HG03196 (cell line): ENCODE results near the gene NDRG2.
"Not testable (repeated sequence)": the region's sequence is repeated elsewhere in the genome, so short reads cannot be mapped to it uniquely, and the experiment has no call there.

Experiments
- ATAC-seq: cut with Tn5 transposase; IDR thresholded peaks from one replicate; pipeline ENCODE4 v1.9.1; 2021; ENCODE audit not compliant: unreplicated experiment

Gene NDRG2

DNA sequence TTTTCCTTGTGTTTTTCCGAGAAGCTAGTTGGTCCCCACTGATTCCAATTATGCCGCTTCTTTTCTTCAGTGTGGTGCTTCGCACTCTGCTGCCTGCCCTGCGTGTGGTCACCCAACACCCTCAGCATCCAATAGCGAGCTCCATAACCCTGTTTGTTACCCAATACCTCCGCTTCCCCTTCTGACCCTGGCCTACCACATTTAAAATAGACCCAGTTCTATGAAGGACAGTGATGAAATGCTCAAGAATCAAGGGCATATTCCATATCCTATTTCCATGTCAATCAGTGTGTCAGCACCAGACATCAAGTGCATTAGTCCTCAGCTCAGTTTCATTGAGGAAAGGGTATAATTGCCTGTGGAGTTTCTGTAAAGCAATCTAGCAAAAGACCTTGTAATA is 9.5 kb downstream of the NDRG2 start:
- ATAC-seq = no peak

DNA sequence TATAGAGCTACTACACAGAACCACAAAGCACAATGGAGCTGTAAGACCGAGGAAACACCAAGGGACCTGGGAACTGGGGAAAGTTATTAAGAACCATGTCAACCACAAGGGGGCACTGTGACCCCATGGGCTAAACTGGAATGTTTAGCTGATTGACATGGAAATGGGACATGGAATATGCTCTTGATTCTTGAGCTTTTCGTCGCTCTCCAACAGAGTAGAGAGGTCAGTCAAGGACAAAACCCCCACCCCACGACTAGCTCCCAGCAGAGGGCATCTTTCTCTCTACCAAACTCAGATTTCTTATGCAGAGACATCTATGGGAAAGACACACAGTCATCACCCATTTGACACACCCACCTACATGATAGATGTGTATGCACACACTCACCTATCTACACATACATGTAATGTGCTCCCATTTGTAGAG is 10.1 kb downstream of the NDRG2 start:
- no peak for ATAC-seq

DNA sequence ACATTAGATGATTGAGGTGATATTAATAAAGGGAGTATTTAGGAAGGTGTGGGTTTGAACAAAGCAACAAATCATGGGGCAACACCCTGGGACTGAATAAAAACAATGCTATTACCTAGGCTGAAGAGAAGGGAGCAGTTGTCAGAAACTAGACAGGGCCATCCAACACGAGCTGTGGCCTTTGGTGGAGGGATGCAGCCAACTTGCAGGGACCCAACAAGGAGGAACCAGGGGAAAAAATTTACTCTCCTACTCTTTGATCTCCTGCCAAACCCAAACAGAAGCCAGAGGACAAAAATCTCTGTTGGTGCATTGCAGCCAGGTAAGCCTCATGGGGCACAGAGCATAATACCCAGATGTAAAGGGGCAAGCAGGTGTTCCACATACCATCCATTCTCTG is 13.7 kb downstream of the NDRG2 start:
- ATAC-seq = no peak

DNA sequence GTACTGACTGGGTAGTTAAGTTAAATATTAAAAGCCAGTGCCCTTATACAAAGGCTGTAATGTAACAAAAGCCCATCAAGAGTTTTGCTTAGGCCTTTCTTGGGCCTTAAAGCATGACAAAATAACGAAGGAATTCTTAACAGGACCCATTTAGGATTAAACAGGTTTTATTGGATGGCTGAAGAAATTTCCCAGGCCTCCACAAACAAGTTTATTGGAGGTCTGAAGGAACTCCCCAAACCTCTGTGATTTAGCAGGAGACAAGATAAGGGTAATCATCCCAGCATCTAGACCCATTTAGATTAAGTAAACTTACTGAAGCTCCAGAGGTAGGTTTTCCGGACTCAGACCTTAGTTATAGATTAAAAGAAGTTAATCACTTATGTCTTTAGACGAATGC is 15.1 kb downstream of the NDRG2 start:
- ATAC-seq = not testable (repeated sequence)

DNA sequence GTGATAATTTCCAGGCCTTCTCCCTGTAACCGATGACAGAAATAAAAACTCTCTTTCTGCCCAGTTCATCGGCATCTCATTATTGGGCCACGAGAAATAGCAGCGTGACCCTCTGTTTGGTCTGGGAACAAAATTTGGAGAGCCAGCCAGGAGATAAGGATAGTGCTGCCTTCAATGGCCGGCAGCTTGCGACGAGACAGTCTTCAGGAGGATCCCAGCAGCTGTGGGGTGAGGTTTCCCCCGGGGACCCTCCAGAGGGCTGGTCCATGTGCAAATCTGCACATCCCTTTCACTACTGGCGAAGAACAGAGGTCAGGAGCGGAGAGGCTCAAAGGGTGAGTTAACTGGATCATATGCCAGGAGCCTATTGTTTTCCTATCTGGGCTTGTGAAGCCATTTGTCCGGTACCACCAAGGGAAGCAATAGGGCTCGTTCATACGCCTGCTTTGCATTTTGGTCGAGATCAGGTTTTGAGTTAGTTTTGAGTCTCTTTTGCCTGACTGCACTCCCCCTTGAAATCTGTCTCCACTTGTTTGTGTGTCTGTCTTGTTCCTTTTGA is 21.0 kb downstream of the NDRG2 start:
- no peak for ATAC-seq

DNA sequence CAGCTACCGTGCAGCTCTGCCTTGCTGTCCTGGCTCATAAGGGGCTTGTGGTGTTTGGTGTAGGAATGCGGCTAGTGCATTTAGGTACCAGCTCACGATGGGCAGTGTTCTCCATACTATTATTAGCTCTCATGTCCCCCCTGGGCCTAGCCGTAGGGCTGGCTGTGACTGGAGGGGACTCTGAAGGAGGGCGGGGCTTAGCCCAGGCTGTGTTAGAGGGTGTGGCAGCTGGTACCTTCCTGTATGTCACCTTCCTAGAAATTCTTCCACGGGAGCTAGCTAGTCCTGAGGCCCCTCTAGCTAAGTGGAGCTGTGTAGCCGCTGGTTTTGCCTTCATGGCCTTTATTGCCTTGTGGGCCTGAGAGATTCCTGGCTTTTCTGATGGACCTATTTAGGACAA is 23.6 kb downstream of the NDRG2 start:
- no peak for ATAC-seq

DNA sequence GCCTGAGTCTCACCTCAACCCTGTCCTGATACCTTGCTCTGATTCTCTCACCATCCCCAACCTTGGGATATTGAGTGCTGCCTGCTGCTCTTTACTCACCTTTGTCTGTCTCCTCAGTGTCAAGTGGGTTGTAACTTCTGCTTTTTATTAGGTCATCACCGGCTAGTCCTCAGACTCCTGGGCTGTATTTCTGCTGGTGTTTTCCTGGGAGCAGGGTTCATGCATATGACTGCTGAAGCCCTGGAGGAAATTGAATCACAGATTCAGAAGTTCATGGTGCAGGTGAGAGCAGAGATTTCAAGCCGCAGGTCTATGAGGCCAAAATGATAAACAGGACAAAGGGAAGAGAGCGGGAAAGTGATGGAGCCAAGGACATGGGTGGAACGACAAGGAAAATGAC is 25.3 kb downstream of the NDRG2 start:
- ATAC-seq = no peak

DNA sequence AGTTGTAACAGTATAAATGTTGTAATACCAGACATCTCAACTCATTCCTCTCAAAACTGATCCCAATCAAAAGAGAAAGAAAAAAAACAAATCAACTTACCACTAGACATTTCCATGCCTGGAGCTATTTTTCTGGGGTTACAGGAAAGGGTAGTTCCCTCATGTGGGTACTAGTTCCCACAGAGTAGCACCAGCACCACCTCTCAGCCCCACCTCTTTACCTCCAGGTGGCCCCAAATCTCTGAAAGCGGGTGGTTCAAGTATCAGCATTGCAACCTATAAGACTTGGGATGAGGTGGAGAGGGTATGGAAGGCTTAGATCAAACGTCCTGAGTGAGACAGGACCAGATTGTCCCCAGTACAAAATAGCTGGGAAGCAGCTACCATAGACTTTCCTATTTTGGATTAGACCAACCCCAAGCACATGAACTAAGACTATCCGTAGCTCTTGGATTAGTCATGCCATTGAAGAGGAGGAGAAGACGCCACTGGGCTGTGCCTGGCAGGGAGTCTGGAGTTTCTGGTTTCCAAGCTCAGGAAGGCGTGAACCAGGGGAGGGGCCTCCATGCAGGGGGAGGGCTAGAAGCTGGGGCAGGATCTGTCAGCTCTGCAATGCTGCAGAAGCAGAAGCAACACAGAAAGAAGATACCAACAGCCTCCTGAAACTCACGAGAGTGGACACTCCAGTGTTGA is 26.0 kb downstream of the NDRG2 start, which contains the start of gene SLC39A2:
TSS of gene SLC39A2 (plus strand) at position 620 of the 693 bp plus-strand sequence. CDS start 154 bp downstream, outside the sequence.
- no peak for ATAC-seq

DNA sequence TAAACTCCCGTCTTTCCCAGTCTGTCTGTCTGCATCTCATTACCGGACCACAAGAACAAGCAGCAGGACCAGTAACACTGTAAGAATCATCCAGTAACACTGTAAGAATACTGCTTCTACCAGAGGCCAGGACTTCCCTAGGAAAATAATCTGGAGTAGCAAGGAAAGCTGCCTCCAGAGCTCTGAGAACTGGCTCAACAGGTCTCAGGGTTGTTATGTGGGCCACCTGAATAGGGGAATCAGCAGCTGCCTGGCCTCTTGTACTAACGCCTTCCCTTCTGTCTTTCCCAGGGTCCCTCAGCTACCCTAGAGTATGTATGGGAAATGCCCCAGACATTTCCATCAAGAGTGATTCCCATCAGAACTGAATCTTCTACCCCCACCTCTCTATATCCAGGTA is 26.7 kb downstream of the NDRG2 start:
- no peak for ATAC-seq

DNA sequence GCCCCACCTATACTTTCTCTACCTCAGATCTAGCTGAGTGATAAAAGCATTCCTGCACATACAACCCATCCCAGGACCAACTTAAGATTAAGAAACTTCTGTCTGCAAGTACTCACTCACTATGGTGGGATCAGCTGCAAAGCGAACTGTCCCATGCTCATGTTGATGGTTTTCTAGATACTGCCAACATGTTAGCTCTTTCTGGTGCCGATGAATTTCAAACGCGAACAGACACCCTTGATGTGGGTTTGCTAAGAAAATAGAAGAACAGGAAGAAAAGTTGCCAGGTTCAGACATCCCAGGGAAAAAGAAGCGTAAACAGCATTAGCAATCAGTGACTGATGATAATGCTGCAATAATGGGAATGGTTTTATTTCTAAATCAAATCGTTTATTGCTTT is 27.3 kb downstream of the NDRG2 start:
- no peak for ATAC-seq

DNA sequence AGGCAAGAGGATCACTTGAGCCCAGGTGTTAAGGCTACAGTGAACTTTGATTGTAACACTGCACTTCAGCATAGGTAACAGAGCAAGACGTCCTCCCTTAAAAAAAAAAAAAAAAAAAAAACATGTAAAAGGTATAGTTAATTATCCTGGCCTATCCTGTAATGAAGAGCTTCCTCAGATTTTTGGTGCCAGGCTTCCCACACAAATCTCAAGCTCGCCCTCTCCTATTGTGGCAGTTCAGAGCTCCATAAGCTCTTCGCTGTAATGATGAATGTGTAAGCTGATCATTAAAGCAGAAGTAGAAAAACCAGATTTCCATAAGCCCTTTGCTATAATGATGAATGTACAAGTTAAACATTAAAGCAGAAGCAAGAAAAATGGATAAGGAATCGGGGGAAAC is 27.7 kb downstream of the NDRG2 start:
- no peak for ATAC-seq

DNA sequence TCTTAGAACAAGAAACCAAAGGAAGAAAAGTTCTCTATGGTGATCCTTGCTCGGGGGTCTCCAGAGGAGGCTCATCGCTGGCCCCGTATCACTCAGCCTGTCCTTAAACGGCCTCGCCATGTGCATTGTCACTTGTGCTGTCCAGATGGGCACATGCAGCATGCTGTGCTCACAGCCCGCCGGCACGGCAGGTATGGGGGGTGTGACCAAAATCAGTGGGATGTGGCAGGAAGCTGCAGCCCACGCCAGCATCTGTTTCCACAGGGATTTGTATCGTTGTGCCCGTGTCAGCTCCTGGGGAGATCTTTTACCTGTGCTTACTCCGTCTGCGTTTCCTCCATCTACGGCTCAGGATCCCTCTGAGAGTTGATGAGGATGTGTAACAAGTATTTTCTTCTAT is 28.3 kb downstream of the NDRG2 start:
- ATAC-seq = no peak

DNA sequence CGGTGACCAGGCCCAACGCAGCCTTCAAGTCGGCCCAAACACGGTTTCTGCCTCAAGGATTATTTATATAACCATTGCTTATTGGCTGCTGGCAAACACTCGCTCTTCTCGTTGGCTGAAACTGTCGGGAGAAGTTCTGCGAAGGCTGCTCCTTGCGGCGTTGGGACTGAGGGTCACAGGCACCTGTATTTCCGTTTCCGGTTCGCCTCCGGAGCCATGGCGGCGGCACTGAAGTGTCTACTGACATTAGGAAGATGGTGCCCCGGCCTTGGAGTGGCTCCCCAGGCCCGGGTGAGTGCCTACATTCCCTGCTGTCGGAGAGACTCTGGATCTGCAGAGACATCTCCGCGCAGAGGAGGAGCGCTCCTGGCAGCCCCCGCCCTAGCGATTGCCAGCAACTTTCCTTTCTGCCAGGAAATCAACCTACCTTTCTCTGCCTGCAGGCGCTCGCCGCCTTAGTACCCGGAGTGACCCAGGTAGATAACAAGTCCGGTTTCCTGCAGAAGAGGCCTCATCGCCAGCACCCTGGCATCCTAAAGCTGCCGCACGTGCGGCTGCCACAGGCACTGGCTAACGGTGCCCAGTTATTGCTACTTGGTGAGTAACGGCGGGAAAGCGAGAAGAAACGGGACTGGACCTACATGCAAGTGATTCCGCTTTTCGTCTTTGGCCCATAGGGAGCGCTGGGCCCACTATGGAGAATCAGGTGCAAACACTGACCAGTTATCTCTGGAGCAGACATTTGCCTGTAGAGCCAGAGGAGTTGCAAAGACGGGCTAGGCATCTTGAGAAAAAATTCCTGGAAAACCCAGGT is 34.9 kb downstream of the NDRG2 start, which contains the start of gene METTL17:
TSS of gene METTL17 (plus strand) at position 194 of the 814 bp plus-strand sequence. CDS start at position 217, 23 bp downstream.
- ATAC-seq = peak; percentile 92

DNA sequence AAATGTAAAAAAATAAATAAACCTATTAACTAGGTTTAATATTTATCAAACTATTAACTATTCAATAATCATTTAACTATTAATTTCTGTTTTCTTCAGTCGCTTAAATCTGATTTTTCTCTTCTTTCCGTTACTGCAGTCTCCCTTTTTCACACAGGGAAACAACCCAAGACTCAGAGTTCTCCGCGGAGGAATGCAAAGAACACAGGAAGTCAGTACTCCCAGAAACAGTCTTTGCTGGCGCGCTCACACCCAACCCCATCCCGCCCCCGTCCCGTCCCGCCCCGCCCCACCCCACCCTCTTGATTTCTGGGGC is 35.4 kb downstream of the NDRG2 start:
- ATAC-seq = no peak

DNA sequence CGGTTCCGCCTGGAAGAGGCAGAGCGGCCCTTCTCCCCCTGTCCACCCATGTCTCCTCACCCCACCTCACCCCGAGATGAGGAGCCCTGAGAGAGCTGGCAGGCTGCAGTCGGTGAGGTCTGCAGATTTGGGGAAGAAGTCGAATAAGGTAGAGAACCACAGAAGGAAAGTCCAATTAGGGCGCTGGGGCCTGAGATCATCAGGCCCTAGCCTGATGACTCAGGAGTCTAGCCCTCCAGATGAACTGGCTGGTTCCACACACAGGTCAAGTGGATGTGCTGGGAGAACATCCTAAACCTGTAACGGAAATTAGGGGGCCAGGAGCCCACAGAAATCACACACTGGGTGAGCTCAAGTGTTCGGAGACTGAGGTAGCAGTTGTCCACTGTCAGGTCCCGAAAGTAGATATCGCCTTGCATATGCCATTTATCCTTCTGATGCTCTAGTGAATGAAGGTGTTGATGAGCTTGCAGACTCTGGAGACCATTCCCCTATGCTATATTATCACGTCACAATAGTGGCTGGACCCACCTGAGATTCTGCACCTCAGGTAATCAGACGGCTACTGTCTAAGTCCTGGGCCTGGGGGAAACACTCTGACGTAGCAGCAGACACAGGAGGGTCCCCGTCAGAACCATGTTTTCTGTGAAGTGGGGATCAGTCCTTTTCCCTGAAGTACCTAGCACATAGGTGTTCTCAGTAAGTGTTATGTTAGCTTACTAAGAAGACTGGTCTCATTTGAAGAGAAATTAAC is 36.0 kb downstream of the NDRG2 start:
- ATAC-seq = no peak

DNA sequence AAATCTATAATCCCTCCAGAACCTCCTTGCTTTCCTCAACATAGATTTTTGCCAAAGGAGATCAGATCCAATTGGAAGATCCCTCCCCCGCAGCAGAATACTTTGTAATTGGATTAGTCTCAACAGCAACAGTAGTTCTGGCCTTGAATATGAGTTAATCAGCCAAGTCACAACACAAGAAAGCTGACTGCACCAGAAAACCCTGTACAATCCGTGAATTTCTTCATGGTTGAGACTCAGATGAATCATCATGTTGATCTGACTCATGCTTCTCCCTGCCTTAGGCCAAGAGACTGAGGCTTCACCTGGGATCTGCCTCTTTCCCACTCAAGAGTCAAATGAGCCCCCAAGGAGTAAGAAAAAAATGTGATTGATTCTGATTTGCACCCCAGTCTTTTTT is 38.0 kb downstream of the NDRG2 start:
- no peak for ATAC-seq

DNA sequence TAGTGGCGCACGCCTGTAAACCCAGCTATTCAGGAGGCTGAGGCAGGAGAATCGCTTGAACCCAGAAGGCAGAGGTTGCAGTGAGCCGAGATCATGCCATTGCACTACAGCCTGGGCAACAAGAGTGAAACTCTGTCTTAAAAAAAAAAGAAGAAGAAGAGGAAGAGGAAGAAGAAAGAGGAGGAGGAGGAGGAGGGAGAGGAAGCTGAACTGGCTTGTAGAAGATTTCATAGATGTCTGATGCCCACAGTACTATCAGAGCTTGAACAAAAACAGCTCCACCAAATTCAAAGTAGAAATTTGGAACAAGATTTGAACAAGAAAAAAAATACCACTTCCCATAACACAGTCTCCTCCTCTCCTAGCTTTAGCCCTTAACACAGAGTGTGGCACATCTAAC is 39.2 kb downstream of the NDRG2 start:
- ATAC-seq = not testable (repeated sequence)

DNA sequence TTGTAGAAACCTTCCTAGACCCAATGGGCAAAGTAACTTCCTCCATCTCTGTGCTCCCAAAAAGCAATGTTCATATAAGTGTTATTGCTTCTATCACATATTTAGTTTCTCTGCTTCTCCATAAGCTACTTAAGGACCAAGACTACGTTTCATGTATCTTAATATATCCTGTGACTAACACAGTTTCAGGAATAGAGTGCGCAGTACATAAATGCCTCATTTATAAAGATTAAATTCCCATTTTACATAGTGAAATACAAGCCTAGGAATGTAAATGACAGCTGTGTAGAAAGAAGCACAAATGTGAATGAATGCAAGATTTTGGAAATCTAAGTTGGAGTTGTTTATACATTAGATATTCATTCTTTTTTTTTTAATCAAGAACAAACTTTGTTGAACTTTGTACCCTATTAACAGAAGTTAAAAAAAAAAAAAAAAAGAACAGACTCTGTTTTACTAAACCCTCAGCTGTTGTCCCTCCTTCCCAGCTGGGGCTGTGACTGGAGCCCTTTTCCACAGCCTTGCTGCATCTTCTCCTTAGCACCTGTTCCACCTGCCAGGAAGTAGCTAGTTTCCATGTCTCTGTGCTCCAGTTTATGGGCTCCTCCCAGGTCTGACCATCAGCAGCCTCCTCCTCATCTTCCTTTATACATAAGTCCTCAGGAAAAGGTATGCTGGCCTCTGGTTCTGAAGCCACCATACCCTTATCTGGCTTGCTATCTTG is 42.1 kb downstream of the NDRG2 start:
- ATAC-seq = no peak

DNA sequence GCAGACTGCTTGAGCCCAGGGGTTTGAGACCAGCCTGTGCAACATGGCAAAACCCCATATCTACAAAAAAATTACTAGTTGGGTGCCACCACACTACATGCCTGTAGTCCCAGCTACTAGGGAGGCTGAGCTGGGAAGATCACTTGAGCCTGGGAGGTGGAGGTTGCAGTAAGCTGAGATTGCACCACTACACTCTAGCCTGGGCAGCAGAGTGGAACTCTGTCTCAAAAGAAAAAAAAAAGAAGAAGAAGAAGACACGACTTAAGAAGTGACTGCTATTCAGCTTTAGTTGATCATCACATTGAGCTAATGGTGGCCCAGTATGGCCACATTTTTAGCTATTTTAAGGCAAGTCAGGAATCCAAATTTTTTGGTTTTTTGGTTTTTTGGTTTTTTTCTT is 44.0 kb downstream of the NDRG2 start:
- no peak for ATAC-seq

DNA sequence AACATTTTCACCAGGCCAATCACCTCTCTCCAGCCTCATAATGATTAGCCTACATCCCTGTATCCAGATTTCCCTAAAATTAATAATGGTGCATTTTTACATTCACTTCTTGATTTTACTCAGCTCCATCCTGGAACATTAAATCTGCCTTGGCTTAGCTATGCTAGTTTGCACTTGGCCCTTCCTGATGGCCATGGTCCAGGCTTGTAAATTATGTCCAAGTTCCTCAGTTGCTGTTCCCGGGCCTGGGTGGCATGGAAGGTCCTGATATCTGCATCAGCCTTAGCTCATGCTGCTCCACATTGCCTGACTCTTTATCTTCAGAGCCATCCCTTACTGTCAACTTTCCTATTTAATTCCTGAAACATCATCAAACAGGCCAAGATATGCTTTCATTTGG is 46.2 kb downstream of the NDRG2 start:
- ATAC-seq = no peak

DNA sequence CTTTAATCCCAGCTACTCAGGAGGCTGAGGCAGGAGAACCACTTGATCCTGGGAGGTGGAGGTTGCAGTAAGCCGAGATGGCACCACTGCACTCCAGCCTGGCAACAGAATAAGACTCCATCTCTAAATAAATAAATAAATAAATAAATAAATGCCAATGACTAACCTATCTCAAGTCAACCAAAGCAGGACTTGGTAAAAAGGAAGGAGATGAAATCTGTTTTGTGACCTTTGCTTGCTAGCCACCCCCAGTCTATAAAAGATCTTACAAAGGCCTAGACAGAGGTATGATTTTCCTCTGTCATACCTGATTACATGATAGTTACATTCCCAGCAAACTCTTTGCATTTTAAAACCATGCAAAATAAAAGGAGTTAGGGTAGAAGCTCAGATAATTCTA is 48.6 kb downstream of the NDRG2 start:
- ATAC-seq = no peak
